NCI-H2081 treated with DMSO at 0.1 percent for 48 hours (cell line): ENCODE measurements around the gene TNFRSF8.
"Not testable (repeated sequence)": the region's sequence is repeated elsewhere in the genome, so short reads cannot be mapped to it uniquely, and the experiment has no call there.

ENCODE experiments used
- DNase-seq: peaks from one replicate; lab custom pipeline; 2025; lab: John Stamatoyannopoulos, UW

Gene TNFRSF8

DNA sequence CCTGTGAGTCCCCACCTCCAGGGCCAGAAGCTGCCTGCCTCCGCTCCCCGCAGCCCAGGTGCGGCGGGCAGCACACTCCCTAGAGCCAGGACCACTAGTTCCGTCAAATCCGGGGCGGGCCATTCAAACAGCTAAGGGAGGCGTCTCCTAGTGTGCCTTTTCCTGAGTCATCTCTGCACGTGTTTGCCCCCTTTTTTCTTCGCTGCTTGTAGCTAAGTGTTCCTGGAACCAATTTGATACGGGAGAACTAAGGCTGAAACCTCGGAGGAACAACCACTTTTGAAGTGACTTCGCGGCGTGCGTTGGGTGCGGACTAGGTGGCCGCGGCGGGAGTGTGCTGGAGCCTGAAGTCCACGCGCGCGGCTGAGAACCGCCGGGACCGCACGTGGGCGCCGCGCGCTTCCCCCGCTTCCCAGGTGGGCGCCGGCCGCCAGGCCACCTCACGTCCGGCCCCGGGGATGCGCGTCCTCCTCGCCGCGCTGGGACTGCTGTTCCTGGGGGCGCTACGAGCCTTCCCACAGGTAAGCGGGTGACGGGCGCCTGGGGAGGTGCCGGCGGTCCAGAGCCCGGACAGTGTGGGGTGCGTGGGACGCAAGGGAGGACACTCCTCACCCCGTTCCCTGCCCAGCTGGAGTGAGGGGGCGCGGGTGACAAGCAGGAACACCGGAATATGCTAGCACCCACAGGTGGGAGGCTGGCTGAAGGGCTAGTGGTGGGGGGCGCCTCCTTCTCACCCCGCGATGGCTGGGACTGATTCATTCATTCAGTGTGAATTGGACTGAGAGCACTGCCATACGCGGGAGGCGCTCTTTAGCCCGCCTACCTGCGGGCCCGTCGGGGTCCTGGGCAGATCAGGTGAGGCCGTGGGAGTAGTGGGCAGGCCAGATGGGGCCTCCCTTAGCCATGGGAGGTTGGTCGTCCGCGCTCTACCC, at the start of gene TNFRSF8:
Gene TNFRSF8 (plus strand): TSS at position 163 of the 932 bp plus-strand sequence. CDS start 296 bp downstream, at position 459.
- DNase-seq, result no peak

DNA sequence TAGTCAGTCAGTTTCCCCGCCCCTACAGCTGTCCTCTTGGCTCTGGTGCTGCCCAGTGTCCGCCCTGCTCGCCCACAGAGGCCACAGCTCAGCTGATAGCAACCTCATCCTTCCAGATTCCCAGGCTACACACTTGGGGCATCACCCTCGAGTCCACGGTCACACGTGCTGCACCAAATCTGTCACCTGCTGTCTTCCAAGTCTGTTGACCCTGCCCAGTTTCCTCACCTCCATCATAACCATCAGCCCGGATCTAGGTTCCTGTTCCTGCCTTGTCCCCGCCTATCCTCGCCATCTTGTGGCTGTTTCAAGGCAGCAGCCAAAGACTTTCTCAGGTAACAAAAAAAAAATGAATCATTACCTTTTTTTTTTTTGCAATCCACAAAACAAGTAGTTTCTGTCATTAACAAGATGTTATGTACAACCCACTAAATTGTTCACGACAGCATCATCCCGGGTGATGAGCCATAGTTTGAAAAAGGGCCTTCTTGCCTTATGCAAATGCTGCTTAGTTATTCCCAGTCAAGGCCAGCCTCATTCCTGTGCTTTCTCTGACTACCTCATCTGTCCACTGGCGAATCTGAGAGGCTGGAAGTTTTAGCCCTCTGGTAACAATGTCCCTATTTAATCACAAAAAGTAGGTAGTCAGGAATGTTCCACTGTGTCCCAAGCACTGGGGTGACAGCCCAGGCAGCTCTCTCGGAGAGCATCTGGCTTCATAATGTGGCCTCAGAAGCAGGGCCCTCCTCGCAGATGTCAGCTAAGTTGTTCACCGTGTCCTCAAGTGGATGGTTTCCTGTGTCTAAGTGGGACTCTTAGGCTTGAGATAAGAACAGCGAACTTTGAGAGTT, 48.7 kb upstream of the TNFRSF8 start:
- no peak for DNase-seq

DNA sequence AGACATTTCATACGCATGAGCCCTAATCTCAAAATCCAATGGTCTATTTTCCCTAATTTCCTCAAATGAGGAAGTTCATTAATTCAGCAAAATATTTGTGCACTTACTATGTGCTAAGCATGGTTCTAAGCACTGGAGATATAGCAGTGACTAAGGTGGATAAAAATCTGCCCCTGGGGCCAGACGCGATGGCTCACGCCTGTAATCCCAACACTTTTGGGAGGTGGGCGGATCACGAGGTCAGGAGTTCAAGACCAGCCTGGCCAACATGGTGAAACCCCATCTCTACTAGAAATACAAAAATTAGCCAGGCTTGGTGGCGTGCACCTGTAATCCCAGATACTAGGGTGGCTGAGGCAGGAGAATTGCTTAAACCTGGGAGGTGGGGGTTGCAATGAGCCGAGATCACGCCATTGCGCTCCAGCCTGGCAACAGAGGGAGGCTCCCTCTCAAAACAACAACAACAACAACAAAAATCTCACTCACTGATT, 48.1 kb upstream of the TNFRSF8 start:
- no peak for DNase-seq

DNA sequence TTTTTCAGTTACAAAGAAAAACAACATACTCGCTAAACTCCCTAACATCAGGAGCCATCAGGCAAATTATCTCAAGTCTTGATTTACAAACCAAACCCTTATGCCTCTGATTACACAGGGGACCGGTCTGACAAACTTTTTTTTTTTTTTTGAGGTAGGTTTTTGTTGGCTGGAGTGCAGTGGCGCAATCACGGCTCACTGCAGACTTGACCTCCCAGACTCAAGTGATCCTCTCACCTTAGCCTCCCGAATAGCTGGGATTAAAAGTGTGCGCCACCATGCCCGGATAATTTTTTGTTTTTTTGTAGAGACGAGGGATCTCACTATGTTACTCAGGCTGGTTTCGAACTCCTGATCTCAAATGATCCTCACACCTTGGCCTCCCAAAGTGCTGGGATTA, 47.6 kb upstream of the TNFRSF8 start:
- DNase-seq, result no peak

DNA sequence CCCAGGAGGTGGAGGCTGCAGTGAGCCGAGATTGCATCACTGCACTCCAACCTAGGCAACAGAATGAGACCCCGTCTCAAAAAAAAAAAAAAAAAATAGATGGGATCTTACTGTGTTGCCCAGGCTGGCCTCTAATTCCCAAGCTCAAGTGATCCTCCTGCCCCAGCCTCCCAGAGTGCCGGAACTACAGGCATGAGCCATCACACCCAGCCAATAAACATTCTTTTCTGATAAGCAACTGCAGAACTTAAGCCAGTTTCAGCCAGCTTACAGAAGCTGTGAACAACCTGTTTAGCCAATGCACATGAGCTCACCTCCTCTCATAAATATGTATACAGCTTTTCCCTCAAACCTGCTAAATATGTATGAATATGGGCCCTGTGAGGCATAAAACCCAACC, 46.9 kb upstream of the TNFRSF8 start:
- no peak for DNase-seq

DNA sequence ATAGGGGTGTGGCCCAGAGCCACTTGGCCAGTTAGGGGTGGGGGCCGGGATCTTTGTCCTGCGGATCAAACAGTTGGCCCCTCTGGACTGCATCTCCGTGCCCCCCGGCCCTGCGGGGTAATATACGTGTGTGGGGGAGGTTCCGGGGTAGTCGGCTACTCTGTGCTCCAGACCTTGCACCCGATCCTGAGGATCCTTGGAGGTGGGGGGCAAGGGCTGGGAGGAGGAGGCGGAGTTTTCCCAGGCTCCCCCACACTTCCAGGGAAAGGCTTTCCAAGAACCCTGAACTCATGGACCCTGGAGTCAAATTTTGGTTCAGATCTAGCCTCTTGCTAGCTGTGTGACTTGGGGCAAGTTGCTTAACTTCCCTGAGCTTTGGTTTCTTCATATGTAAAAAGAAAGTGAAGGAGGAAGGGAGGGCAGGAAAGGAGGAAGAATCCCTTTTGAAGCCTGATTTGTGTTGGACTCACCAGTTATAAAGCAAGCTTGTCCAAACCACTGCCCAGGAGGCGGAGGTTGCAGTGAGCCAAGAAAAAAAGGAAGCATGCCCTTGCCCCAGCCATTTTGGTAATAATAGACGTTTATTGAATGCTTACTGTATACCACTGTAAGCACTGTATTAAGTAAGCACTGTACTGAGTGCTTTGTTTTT, 43.1 kb upstream of the TNFRSF8 start:
- DNase-seq, result no peak

DNA sequence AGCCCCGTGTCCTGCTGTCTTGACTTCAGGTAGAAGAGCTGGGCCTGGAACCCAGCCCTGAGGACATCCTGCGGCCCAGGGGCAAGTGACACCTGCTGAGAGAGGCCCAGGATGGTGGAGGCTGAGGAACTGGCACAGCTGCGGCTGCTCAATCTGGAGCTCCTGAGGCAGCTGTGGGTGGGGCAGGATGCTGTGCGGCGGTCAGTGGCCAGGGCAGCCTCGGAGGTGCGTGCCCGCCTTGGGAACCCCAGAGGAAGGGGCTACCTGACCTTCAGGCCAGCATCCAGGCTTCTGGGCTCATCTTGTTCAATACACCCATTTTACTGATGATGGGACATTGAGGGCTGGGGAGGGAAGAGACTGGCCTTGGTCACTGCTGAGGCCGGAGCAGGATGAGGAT, 41.5 kb upstream of the TNFRSF8 start:
- DNase-seq, result no peak

DNA sequence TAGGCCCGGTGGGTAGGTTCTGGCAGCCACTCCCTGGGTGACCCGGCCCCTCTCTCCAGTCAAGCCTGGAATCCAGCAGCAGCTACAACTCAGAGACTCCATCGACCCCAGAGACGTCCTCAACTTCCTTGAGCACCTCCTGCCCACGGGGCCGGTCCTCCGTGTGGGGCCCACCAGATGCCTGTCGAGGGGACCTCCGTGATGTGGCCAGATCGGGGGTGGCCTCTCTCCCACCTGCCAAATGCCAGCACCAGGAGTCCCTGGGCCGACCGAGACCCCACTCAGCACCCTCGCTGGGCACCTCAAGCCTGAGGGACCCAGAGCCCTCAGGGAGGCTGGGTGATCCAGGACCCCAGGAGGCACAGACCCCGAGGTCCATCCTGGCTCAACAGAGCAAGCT, 41.1 kb upstream of the TNFRSF8 start:
- DNase-seq, result no peak

DNA sequence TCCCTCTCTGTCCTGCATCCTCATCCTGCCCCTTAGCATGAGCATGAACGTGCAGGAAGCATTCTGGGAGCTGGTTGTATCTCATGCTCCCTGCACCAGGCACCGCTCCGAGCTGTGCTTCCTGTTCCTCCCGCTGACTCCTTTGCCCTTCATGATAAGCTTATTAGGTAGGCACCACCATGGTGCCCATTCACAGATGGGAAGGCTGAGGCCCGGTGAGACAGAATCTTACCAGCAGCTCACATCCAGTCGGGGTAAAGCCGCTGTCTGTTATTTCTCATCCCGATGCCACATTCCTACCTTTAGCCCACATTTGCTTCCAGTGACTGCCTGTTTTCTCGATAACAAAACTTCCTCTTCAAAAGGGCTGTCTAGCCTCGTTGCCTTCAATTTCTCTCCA, 36.5 kb upstream of the TNFRSF8 start:
- DNase-seq, result no peak

DNA sequence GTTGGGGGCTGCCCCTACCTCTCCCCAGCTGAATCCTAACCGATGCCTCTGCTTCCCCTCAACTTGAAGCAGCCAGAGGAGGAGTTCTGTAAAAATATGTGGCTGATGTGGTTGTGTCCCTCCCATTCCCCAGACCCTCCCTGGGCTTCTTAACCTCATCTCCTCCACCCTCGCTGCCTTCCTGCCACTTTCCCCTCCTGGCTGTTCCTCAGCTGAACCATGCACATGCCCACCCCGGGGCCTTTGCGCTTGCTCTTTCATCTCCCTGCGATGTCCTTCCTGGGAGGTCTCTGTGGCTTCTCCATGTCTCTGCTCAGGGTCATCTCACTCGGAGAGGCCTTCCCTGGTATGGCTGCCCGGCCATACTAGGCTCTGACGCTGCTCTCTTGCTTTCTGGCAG, 34.9 kb upstream of the TNFRSF8 start:
- no peak for DNase-seq

DNA sequence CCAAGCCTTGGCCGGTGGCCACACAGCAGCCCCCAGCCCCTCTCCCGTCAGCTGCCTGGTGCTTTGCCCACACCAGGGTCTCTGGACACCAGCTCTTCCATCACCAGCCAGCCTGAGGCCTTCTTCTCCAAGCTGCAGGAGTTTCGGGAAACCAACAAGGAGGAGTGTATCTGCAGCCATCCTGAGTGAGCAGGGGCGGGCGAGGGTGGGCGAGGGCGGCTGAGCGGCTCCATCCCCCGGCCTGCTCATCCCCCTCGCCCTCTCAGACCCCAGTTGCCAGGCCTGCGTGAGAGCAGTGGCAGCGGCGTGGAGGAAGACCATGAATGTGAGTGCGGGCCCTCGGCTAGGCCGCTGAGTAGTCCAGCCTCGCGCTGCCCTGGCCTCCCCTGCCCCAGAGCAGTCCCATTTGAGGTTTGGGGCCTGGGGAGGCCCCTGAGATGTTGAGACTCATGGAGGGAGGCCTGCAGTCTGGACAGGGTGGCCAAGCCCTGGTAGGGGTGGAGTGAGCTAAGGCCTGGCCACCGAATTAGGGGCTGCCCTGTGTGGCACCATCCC, 34.1 kb upstream of the TNFRSF8 start:
- DNase-seq, result no peak

DNA sequence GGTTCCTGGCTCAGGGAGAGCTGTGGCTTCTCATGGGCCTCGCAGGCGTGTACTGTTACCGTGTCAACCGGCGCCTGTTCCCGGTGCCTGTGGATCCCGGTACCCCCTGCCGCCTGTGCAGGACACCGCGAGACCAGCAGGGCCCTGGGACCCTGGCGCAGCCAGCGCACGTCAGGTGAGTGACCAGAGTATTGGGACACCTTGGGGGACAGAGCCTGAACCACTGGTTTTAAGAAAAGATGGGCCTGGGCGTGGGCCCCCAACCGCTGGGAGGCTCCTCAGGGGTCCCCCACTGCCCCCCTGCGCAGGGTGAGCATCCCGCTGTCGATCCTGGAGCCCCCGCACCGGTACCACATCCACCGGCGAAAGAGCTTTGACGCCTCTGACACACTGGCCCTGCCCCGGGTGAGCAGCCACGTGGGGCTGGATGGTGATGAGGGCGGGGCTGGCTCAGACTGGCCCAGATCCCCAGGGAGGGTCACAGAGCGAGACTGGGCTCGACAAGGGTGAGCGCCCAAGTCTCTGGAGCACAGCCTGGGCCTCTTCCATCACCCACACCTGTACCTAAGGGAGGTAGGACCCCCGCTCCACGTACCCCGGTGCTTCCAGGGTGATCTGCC, 33.3 kb upstream of the TNFRSF8 start:
- DNase-seq, result no peak

DNA sequence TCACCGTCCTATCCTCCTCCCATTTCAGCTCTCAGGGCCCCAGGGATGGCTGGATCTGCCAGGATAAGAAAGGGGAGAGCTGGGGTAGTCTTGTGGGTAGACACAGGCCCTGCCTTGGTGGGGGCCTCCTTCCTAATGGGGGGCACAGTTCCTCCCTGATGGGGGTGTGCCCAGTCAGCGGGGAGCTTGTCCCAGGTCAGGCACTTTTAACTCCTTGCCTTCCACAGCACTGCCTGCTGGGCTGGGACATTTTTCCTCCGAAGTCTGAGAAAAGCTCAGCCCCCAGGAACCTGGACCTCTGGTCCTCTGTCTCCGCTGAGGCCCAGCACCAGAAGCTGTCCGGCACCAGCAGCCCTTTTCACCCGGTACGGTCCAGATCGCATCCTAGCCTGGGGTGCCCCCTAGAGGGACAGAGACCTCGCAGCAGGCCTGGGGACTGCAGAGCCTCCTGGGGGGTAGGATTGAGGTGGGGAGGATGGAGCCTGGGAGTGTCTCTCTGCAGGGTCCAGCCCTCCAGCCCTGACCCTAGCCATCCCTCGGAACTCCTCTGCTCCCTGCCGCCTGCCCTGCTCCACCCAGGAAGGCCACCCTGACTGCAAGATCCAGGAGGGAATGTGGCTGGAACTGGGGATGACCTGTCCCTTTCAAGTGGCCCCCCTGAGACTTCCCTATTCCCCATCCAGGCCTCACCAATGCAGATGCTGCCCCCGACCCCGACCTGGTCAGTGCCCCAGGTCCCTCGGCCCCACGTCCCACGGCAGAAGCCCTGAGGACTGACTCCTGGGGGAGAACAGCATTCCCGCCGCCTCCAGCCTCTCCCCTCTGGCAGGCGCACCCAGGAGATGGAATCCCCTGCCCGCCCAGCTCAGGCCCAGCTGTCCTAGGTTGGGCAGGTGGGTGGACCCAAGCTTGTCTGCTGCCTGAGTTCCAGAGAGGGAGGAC, 31.8 kb upstream of the TNFRSF8 start:
- DNase-seq, result no peak

DNA sequence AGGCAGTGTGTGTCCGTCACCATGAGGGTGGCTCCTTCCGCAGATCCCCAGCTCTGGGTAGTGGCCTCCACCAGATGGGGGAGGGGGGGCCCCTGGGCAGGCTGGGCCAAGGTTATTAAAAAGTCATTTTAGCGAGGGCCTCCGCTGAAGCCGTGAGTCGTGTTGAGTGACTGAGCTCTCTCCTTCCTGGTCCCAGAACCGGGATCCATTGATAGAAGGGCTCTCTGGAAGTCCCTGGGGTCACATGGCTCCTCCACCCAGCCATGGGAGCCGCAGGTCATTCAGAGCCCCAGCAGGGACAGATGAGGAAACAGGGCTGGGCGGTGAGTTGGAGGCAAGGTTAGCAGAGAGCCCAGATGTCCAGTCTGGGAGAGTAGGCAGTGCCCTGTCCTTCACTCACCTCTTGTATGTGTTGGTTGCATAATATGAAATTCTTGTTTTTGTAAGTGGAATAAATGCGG, 30.9 kb upstream of the TNFRSF8 start:
- no peak for DNase-seq

DNA sequence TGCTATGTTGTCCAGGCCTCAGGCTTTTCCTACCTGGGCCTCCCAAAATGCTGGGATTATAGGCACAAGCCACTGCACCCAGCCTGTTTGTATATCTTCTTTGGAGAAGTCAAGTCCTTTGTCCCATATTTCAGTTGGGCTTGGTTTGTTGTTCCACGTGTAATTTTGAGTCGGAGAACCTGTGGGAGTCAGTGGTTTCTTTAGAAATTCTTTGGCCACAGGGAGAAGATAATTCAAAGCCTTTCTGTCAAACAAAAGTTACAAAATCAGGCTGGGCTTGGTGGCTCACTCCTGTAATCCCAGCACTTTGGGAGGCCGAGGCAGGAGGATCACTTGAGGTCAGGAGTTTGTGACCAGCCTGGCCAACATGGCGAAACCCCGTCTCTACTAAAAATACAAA, 29.7 kb upstream of the TNFRSF8 start:
- DNase-seq, result not testable (repeated sequence)

DNA sequence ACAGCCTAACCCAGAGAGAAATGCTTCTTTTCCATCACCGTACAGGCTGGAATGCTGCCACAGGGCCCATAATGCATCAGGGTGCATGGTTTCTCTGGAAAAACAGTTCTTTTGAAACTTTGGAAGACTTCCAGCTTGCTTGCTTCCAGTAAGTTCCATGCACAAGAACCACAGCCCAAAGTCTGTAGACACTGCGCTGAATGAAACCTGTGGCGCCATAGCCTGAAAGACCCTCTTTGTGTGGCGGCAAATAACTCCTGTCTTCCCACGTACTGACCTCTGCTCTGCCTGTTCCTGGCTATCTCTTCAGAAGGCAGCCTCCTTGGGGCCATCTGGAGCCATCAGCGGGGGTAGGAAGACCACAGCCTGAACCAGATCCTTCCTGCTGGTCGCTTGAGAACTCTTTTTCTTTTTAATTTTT, 28.7 kb upstream of the TNFRSF8 start:
- no peak for DNase-seq

DNA sequence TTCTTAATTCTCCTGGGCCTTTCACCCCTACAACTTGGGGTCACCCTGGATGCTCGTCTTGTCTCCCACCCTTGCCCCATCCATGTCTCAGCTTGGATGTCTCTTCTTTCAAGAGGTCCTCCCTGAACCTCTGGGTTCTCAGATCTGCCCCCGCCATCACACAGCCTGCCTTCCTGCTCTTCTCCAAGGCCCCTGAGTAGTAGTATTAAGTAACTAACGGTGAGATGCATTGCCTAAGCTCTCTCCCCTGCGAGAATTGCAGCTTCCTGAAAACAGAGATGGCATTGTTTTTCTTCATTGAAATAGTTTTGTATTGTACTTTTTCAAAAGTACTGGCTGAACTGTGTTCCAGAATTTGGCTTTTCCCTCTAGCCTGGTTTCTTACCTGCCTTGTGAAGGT, 27.8 kb upstream of the TNFRSF8 start:
- no peak for DNase-seq

DNA sequence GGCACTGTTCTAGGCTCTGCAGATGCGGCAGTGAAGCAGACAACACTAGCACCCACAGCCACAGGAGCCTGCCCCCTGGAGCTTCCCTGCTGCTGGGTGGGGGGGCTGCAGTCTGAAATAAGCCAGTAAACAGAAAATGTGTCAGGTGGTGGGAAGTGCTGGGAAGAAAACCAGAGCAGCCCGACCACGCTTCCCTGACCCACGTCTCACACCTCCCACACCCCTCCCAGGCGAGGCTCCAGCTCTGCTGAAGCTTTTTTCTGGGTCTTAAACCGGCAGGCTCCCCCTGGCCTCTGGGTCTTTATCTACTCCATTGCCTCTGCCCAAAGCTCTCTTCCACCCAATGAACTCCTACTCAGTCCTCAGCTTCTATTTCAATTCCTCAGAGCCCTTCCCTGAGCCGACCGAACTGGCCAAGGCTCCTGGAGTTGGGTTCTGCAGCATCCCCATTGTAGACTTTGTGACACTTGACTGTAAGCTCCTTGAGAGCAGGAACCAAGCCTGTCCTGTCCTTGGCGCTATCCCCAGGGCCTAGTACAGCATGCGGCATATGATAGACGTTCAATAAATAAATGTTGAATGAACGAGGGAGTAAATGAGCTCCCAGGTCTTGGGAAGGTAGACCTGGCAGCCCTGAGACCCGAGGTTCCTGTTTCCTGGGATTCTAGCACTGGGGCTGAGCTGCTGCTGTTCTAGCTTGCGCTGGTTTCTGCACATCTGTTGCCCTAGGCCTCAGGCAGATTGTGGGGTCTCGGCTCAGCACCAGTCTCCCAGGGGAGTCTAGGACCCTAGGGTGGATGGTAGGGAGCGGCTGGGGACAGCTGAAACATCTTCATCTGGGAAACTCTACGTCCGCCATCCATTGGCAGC, 25.4 kb upstream of the TNFRSF8 start:
- DNase-seq, result no peak
